ENCODE results near the gene OR7A5. TPM values are rescaled to one million over a fixed set of nuclear protein-coding genes. Genes with fewer than 3 reads are reported as not detected.
"Not testable (repeated sequence)": the region's sequence is repeated elsewhere in the genome, so short reads cannot be mapped to it uniquely, and the experiment has no call there.

The OR7A5 gene
- polyA plus RNA-seq, 1 experiment: not detected

DNA sequence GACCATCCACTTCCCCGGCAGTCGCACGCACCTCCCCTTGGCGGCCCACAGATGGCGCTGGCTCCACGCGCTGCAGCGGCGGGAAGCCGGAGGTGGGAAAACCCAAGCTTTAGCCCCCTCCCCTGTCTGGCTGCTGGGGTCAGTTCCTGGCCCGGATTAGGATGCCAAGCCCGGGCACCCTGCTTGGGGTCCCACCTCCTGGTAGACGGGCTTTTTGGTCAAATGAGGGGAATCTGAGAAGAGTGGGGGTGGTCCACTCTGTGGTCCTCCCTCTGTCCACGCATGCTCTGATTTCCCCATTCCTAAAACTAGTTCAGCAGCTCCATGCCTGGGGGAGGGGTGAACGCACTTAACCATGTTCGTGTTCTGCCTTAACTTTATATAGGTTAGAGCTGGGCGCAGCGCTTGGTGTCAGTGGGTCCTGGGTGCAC is 48.5 kb downstream of the OR7A5 start:
- no peak overlapping the region for H3K27ac ChIP-seq (ENCODE audit: low read depth, low read length)
- no peak for DNase-seq (ENCODE audit: low read depth, low spot score)
- CTCF ChIA-PET: interaction anchor here (0.6 kb wide), 1 partner anchor 779 kb away, joined by 3 read pairs; no protein-coding TSS in a partner anchor
- H3K9me3 ChIP-seq (ENCODE audit: control insufficient read depth, insufficient read depth, low read length): peaks cover 3% of the 10 kb centered on the region; the same call in 1 of the 2 replicates
- H3K4me3 ChIP-seq (ENCODE audit: low read depth, low read length): no peak overlapping the region
- TF ChIP-seq, protein P1, sequence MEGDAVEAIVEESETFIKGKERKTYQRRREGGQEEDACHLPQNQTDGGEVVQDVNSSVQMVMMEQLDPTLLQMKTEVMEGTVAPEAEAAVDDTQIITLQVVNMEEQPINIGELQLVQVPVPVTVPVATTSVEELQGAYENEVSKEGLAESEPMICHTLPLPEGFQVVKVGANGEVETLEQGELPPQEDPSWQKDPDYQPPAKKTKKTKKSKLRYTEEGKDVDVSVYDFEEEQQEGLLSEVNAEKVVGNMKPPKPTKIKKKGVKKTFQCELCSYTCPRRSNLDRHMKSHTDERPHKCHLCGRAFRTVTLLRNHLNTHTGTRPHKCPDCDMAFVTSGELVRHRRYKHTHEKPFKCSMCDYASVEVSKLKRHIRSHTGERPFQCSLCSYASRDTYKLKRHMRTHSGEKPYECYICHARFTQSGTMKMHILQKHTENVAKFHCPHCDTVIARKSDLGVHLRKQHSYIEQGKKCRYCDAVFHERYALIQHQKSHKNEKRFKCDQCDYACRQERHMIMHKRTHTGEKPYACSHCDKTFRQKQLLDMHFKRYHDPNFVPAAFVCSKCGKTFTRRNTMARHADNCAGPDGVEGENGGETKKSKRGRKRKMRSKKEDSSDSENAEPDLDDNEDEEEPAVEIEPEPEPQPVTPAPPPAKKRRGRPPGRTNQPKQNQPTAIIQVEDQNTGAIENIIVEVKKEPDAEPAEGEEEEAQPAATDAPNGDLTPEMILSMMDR (IDR thresholded peaks at IDR 0.05; ENCODE audit: low read depth, low read length): peak; percentile 50
- H3K27me3 ChIP-seq (ENCODE audit: control insufficient read depth, insufficient read depth, low read length): no peaks in the 10 kb centered on the region
- POLR2A ChIA-PET: interaction anchor here (0.8 kb wide), 1 partner anchor 103 kb away, joined by 3 read pairs; no protein-coding TSS in a partner anchor

DNA sequence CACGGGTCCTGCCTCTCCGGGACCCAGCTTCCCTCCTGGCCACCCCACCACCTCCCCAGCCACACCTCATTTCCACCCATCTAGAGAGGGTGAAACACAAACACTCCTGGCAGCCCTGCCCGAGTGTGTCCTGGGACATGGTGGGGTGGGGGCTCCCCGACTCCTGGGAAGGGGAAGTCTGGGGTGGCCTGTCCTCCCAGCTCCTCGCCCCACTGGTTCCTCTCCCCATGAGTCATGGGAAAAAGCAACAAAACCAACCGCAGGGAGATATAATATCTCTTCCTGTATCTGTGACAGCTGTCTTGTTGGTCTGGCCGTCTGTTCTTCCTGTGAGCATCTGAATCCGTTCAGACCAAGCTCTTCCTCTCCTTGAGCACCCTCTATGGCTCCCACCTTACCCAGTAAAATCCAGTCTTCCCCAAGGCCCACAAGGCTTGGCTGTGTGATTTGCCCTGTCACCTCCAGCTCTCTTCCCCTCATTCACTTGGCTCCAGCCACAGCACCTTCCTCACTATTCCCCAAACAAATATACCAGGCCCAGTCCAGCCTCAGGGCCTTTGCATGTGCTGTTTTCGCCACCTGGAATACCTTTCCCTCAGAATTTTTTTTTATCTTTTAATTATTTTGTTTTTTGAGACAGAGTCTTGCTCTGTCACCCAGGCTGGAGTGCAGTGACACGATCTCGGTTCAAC is 49.7 kb downstream of the OR7A5 start:
- H3K4me3 ChIP-seq (ENCODE audit: low read depth, low read length); H3K27ac ChIP-seq (ENCODE audit: low read depth, low read length); H3K9me3 ChIP-seq (ENCODE audit: control insufficient read depth, insufficient read depth, low read length); POLR2A ChIA-PET; H3K27me3 ChIP-seq (ENCODE audit: control insufficient read depth, insufficient read depth, low read length); DNase-seq (ENCODE audit: low read depth, low spot score): not testable (repeated sequence)
- CTCF ChIA-PET: interaction anchor here (0.5 kb wide), 1 partner anchor 47 kb away, joined by 4 read pairs; no protein-coding TSS in a partner anchor

DNA sequence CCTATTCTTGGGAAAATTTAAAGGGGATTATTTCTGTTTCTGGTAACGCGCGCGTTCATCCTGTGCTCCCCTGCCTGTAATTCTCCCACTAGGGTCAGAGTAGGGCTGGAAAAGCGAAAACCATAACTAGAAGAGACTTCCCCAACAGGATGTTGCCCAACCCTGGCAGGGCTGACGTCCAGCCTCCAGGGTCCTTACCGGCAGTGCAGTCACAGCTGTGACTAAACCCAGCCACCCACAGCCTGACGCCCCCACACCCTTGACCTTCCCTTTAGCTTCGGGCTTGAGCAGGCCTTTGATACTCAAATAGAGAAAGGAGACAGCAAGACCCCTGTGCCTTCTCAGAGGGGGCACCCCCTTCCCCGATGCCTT is 50.3 kb downstream of the OR7A5 start:
- H3K9me3 ChIP-seq (ENCODE audit: control insufficient read depth, insufficient read depth, low read length); H3K27ac ChIP-seq (ENCODE audit: low read depth, low read length); DNase-seq (ENCODE audit: low read depth, low spot score); POLR2A ChIA-PET; H3K4me3 ChIP-seq (ENCODE audit: low read depth, low read length); H3K27me3 ChIP-seq (ENCODE audit: control insufficient read depth, insufficient read depth, low read length): not testable (repeated sequence)
- CTCF ChIA-PET: interaction anchor here (0.5 kb wide), 1 partner anchor 47 kb away, joined by 4 read pairs; no protein-coding TSS in a partner anchor

DNA sequence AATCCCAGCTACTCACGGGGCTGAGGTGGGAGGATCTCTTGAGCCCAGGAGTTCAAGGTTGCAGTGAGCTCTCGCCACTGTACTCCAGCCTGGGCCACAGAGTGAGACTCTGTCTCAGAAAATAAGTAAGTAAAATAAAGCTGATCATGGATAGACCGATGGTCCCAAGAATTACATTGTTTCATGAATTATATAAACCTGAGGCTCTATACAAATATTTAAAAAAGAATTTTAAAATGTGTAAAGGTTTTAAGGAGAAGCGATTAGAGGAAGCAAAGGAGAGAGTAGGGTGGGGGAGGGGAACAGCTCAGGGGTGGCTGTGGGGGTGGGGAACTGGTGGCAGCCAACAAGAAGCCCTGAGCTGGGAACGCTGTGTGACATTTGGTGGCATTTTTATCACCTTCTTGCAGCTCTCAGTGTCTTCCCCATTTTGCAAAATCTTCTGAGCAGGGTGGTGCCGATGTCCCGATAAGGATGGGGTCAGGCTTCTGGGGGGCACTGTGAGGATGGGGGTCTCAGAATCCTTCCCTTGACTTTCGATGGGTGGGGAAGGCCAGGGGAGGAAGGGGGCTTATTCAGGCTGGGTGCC is 51.5 kb downstream of the OR7A5 start:
- H3K9me3 ChIP-seq (ENCODE audit: control insufficient read depth, insufficient read depth, low read length); H3K27me3 ChIP-seq (ENCODE audit: control insufficient read depth, insufficient read depth, low read length); H3K4me3 ChIP-seq (ENCODE audit: low read depth, low read length); DNase-seq (ENCODE audit: low read depth, low spot score); H3K27ac ChIP-seq (ENCODE audit: low read depth, low read length); CTCF ChIA-PET; POLR2A ChIA-PET: not testable (repeated sequence)

DNA sequence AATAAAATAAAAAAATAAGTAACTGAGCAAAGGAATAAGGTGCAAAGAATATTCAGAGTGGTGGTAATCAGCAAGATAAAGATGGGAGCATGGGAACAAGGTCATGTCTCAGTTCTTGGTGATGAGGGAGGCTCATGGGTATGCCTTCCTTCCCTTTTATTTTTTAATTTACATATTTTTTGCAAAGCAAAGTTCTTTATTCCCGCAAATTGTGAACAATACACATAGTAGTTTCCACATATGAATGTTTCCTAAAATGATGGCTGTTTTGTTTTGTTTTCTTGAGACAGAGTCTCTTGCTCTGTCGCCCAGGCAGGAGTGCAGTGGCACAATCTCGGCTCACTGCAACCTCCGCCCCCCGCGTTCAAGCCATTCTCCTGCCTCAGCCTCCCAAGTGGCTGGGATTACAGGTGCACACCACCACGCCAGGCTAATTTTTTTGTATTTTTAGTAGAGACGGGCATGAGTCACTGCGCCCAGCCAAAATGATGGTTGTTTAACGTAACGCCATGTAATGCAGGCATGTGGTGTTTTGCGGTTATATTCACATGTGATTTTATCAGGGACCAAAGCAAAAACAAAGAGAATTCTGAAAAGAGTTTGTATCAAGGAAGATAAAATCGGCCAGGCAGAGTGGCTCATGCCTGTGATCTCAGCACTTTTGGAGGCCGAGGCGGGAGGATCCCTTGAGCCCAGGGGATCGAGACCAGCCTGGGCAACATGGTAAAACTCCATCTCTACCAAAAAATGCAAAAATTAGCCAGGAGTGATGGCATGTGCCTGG is 52.2 kb downstream of the OR7A5 start:
- Histone ChIP-seq H3K4me3 (ENCODE audit: low read depth, low read length) (no peak overlapping the region), H3K27ac (ENCODE audit: low read depth, low read length) (no peak overlapping the region), H3K9me3 (ENCODE audit: control insufficient read depth, insufficient read depth, low read length) (peaks cover 3% of the 10 kb centered on the region; the same call in 1 of the 2 replicates), H3K27me3 (ENCODE audit: control insufficient read depth, insufficient read depth, low read length) (no peaks in the 10 kb centered on the region)
- POLR2A ChIA-PET: no interaction called here
- no peak for DNase-seq (ENCODE audit: low read depth, low spot score)
- CTCF ChIA-PET: no interaction called here
- TF ChIP-seq, protein P1 (IDR thresholded peaks at IDR 0.05; ENCODE audit: low read depth, low read length): no peak

DNA sequence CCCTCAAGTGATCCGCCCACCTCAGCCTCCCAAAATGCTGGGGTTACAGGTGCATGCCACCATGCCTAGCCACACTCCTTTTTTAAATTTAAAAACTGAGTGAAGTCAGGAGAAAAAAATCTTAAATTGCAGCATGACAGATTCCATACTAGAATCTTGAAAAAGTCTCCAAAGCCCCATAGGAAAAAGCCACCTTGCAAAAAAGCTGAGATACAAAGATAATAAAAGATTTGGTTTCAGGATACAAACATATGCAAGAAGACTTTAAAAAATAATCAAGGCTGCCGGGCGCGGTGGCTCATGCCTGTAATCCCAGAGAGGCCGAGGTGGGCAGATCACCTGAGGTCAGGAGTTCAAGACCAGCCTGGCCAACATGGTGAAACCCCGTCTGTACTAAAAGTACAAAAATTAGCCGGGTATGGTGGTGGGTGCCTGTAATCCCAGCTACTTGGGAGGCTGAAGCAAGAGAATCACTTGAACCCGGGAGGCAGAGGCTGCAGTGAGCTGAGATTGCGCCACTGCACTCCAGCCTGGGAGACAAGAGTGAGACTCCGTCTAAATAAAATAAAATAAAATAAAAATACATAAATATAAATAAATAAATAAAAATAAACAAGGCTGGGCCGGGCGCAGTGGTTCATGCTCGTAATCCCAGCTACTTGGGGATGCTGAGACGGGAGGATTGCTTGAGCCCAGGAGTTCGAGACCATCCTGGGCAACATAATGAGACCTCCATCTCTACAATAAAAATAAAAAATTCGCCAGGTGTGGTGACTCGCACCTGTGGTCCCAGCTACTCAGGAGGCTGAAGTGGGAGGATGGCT is 53.1 kb downstream of the OR7A5 start:
- H3K27me3 ChIP-seq (ENCODE audit: control insufficient read depth, insufficient read depth, low read length); CTCF ChIA-PET; DNase-seq (ENCODE audit: low read depth, low spot score); H3K27ac ChIP-seq (ENCODE audit: low read depth, low read length); H3K4me3 ChIP-seq (ENCODE audit: low read depth, low read length); H3K9me3 ChIP-seq (ENCODE audit: control insufficient read depth, insufficient read depth, low read length); POLR2A ChIA-PET: not testable (repeated sequence)

DNA sequence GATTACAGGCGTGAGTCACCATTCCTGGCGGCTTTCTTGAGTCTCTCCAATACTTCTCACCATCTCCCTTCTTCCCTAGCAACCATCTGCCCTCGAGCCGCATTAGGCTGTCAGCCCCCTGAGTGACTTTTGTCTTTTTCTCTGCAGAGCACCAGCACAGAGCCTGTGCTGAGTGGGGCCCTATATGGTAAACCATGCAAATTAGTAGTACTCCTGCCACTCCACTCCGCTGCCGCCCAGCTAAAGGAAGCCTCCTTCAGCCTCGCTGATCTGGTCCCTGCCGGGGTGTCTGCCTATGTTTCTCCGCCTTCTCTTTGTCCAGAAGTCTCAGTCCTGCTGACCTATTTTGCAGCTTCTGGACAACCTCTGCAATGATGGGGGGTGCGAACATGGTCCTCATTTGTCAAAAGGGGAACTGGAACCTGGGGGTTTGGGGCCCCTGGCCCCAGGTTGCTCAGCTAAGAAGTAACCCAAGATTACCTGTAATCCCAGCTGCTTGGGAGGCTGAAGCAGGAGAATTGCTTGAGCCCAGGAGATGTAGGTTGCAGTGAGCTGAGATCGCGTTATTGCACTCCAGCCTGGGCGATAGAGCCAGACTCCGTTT is 54.3 kb downstream of the OR7A5 start:
- H3K9me3 ChIP-seq (ENCODE audit: control insufficient read depth, insufficient read depth, low read length); H3K27ac ChIP-seq (ENCODE audit: low read depth, low read length); CTCF ChIA-PET; POLR2A ChIA-PET; H3K4me3 ChIP-seq (ENCODE audit: low read depth, low read length); DNase-seq (ENCODE audit: low read depth, low spot score); H3K27me3 ChIP-seq (ENCODE audit: control insufficient read depth, insufficient read depth, low read length): not testable (repeated sequence)
